WTC11 (cell line): Measurements from ENCODE around the gene SAMM50. TPM values are rescaled to one million over a fixed set of nuclear protein-coding genes. Genes with fewer than 3 reads are reported as not detected.

ENCODE experiments used
- ATAC-seq: fragments of 200-7000 bp; cut with Tn5 transposase; 2 replicates; pipeline ENCODE4 v1.10.0; 2021; ENCODE audit warnings: mild to moderate bottlenecking, moderate library complexity
- CTCF ChIA-PET: fragments of 300-600 bp; sonication (Branson Sonifier 250); formaldehyde crosslinking; loops from one replicate; lab custom pipeline; 2021; ENCODE audit warnings: antibody characterized with exemption; lab: Charles Lee
- POLR2A ChIA-PET: fragments of 350-600 bp; sonication (Branson Sonifier 250); formaldehyde crosslinking; loops from one replicate; lab custom pipeline; 2021; ENCODE audit warnings: antibody characterized with exemption; lab: Charles Lee
- DNase-seq: peaks from one replicate; pipeline ENCODE4 v3.0.0; 2021; ENCODE audit warnings: low spot score
- H3K27ac Mint-ChIP-seq: 2 replicates; pipeline ENCODE4 v1.8.0; 2021; ENCODE audit warnings: mixed read lengths
- H3K27me3 Mint-ChIP-seq: 2 replicates; pipeline ENCODE4 v1.8.0; 2021; ENCODE audit warnings: low read depth, mild to moderate bottlenecking, moderate library complexity, mixed read lengths
- H3K36me3 Mint-ChIP-seq: 2 replicates; pipeline ENCODE4 v1.8.0; 2021; ENCODE audit warnings: mixed read lengths
- H3K4me1 Mint-ChIP-seq: 2 replicates; pipeline ENCODE4 v1.8.0; 2022; ENCODE audit warnings: mixed read lengths
- H3K4me3 Mint-ChIP-seq: 2 replicates; pipeline ENCODE4 v1.8.0; 2021; ENCODE audit warnings: mild to moderate bottlenecking, moderate library complexity, mixed read lengths
- H3K9me3 Mint-ChIP-seq: 2 replicates; pipeline ENCODE4 v1.8.0; 2021; ENCODE audit warnings: mixed read lengths
- AFF4 ChIP-seq: sonication (generic); formaldehyde crosslinking; IDR thresholded peaks from 2 replicates; pipeline ENCODE4 v1.8.1; 2023; ENCODE audit warnings: mild to moderate bottlenecking, missing genetic modification reagents, borderline replicate concordance
- ATF2 ChIP-seq: sonication (generic); formaldehyde crosslinking; IDR thresholded peaks from 2 replicates; pipeline ENCODE4 v1.8.1; 2022; ENCODE audit warnings: low read depth, missing genetic modification reagents, borderline replicate concordance
- CBFB ChIP-seq: sonication (generic); formaldehyde crosslinking; IDR thresholded peaks from 2 replicates; pipeline ENCODE4 v1.8.1; 2022; ENCODE audit warnings: mild to moderate bottlenecking, low read depth, missing genetic modification reagents
- CREM ChIP-seq: sonication (generic); formaldehyde crosslinking; IDR thresholded peaks from 2 replicates; pipeline ENCODE4 v1.8.1; 2022; ENCODE audit warnings: mild to moderate bottlenecking, missing genetic modification reagents, moderate library complexity
- ELF4 ChIP-seq: sonication (generic); formaldehyde crosslinking; IDR thresholded peaks from 2 replicates; pipeline ENCODE4 v1.8.1; 2022; ENCODE audit warnings: low read depth, mild to moderate bottlenecking, moderate library complexity, missing genetic modification reagents
- EMX1 ChIP-seq: fragments of 250-450 bp; sonication (Bioruptor Pico); IDR thresholded peaks from 2 replicates; pipeline ENCODE4 v1.8.0; 2021; ENCODE audit warnings: mild to moderate bottlenecking
- ETV6 ChIP-seq: sonication (generic); formaldehyde crosslinking; IDR thresholded peaks from 2 replicates; pipeline ENCODE4 v1.8.1; 2022; ENCODE audit warnings: mild to moderate bottlenecking, missing genetic modification reagents
- GTF2I ChIP-seq: fragments of 250-450 bp; sonication (Bioruptor Pico); conservative IDR thresholded peaks from 2 replicates; pipeline ENCODE4 v1.4.0; 2021; ENCODE audit warnings: mild to moderate bottlenecking
- JUN ChIP-seq: sonication (generic); formaldehyde crosslinking; IDR thresholded peaks from 2 replicates; pipeline ENCODE4 v1.8.0; 2023; ENCODE audit warnings: mild to moderate bottlenecking, missing genetic modification reagents
- MXD4 ChIP-seq: fragments of 250-450 bp; sonication (Bioruptor Pico); IDR thresholded peaks from 2 replicates; pipeline ENCODE4 v1.8.0; 2021; ENCODE audit warnings: mild to moderate bottlenecking, moderate library complexity, borderline replicate concordance
- NFYB ChIP-seq: sonication (generic); formaldehyde crosslinking; conservative IDR thresholded peaks from 2 replicates; pipeline ENCODE4 v1.8.0; 2022; ENCODE audit warnings: low read depth, missing genetic modification reagents
- NR1H2 ChIP-seq: sonication (generic); formaldehyde crosslinking; IDR thresholded peaks from 2 replicates; pipeline ENCODE4 v1.9.0; 2021; ENCODE audit warnings: mild to moderate bottlenecking, moderate library complexity, missing genetic modification reagents
- NR2C2 ChIP-seq: sonication (generic); formaldehyde crosslinking; IDR thresholded peaks from 2 replicates; pipeline ENCODE4 v1.8.0; 2022; ENCODE audit warnings: mild to moderate bottlenecking, missing genetic modification reagents
- RORB ChIP-seq: fragments of 250-450 bp; sonication (Bioruptor Pico); IDR thresholded peaks from 2 replicates; pipeline ENCODE4 v1.9.0; 2021; ENCODE audit warnings: mild to moderate bottlenecking
- SMAD4 ChIP-seq: sonication (generic); formaldehyde crosslinking; IDR thresholded peaks from 2 replicates; pipeline ENCODE4 v1.8.0; 2022; ENCODE audit warnings: mild to moderate bottlenecking, missing genetic modification reagents
- USF1 ChIP-seq: sonication (generic); formaldehyde crosslinking; IDR thresholded peaks from 2 replicates; pipeline ENCODE4 v1.8.0; 2022; ENCODE audit warnings: mild to moderate bottlenecking, missing genetic modification reagents
- ZBTB21 ChIP-seq: sonication (generic); formaldehyde crosslinking; IDR thresholded peaks from 2 replicates; pipeline ENCODE4 v1.8.1; 2023; ENCODE audit warnings: mild to moderate bottlenecking, missing genetic modification reagents, borderline replicate concordance
- ZNF121 ChIP-seq: sonication (generic); formaldehyde crosslinking; IDR thresholded peaks from 2 replicates; pipeline ENCODE4 v1.8.0; 2023; ENCODE audit warnings: missing genetic modification reagents
- ZNF232 ChIP-seq: sonication (generic); formaldehyde crosslinking; IDR thresholded peaks from 2 replicates; pipeline ENCODE4 v1.8.0; 2022; ENCODE audit warnings: mild to moderate bottlenecking, missing genetic modification reagents
- total RNA-seq: library from RNA; stranded (reverse); gene quantifications from 3 replicates; pipeline ENCODE4 v1.2.3, GENCODE V29; 2021
- TF ChIP-seq, protein P1 (sequence below): sonication (generic); formaldehyde crosslinking; IDR thresholded peaks from 2 replicates; pipeline ENCODE4 v1.8.0; 2023; ENCODE audit warnings: missing genetic modification reagents
- TF ChIP-seq, protein P2 (sequence below): sonication (generic); formaldehyde crosslinking; IDR thresholded peaks from 2 replicates; pipeline ENCODE4 v1.8.1; 2022; ENCODE audit warnings: mild to moderate bottlenecking, missing genetic modification reagents, moderate library complexity, borderline replicate concordance
- TF ChIP-seq, protein P3 (sequence below): sonication (generic); formaldehyde crosslinking; IDR thresholded peaks from 2 replicates; pipeline ENCODE4 v1.8.0; 2022; ENCODE audit warnings: mild to moderate bottlenecking, missing genetic modification reagents
- TF ChIP-seq, protein P4 (sequence below): fragments of 250-450 bp; sonication (Bioruptor Pico); IDR thresholded peaks from 2 replicates; pipeline ENCODE4 v1.9.0; 2021; ENCODE audit warnings: mild to moderate bottlenecking

SAMM50 gene
- total RNA-seq, 1 experiment from 2014 or later: 72.1 TPM

DNA sequence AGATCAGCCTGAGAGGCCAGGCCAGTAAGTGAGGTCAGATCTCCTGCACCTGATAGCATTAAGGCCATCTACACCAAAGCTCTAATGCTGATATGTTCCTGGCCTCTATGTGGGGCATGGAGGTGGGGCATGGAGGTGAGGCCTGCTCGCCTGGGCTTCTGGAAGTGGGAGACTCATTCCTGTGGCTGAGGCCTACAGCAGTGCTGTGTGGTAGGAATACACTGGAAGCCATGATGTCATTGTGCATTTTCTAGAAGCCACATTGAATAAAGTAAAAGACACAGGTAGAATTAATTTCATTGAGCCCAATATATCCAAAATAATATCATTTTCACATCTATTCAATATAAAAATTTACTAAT is 28.9 kb upstream of the SAMM50 start:
- ATAC-seq (no peak), DNase-seq (no peak)
- no peak overlapping the region for H3K4me3 Mint-ChIP-seq
- POLR2A ChIA-PET: no interaction called here
- H3K27ac Mint-ChIP-seq: no peak overlapping the region
- H3K27me3 Mint-ChIP-seq: no peaks in the 10 kb centered on the region
- peaks cover 36% of the 10 kb centered on the region for H3K36me3 Mint-ChIP-seq
- H3K4me1 Mint-ChIP-seq: peaks cover 26% of the 10 kb centered on the region
- H3K9me3 Mint-ChIP-seq: no peaks in the 10 kb centered on the region
- CTCF ChIA-PET: interaction anchor here (1.9 to 8.9 kb wide), 3 partner anchors 20 to 43 kb away, joined by 8 to 65 read pairs (median 37); no protein-coding TSS in a partner anchor
- TF ChIP-seq CBFB (no peak), CREM (CRISPR knock-in tag) (no peak), ZBTB21 (no peak), EMX1 (CRISPR knock-in tag) (no peak)
- TF ChIP-seq, protein P1, sequence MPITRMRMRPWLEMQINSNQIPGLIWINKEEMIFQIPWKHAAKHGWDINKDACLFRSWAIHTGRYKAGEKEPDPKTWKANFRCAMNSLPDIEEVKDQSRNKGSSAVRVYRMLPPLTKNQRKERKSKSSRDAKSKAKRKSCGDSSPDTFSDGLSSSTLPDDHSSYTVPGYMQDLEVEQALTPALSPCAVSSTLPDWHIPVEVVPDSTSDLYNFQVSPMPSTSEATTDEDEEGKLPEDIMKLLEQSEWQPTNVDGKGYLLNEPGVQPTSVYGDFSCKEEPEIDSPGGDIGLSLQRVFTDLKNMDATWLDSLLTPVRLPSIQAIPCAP (CRISPR knock-in tag): no peak

- H3K4me1 Mint-ChIP-seq: peaks cover 11% of the 10 kb centered on the region
- H3K9me3 Mint-ChIP-seq: no peaks in the 10 kb centered on the region
- ATAC-seq (no peak), DNase-seq (no peak)
- ChIA-PET CTCF (interaction anchor here (0.8 to 1.0 kb wide), 2 partner anchors 17 to 45 kb away, joined by 3 read pairs; no protein-coding TSS in a partner anchor), POLR2A (no interaction called here)
- H3K27me3 Mint-ChIP-seq: no peaks in the 10 kb centered on the region
- peaks cover 52% of the 10 kb centered on the region for H3K36me3 Mint-ChIP-seq
- TF ChIP-seq NR1H2 (CRISPR knock-in tag): no peak
- TF ChIP-seq ZNF232 (CRISPR knock-in tag): no peak
- TF ChIP-seq EMX1 (CRISPR knock-in tag): no peak
- TF ChIP-seq, protein P2, sequence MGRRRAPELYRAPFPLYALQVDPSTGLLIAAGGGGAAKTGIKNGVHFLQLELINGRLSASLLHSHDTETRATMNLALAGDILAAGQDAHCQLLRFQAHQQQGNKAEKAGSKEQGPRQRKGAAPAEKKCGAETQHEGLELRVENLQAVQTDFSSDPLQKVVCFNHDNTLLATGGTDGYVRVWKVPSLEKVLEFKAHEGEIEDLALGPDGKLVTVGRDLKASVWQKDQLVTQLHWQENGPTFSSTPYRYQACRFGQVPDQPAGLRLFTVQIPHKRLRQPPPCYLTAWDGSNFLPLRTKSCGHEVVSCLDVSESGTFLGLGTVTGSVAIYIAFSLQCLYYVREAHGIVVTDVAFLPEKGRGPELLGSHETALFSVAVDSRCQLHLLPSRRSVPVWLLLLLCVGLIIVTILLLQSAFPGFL (CRISPR knock-in tag): no peak
- TF ChIP-seq USF1 (CRISPR knock-in tag): no peak
- TF ChIP-seq GTF2I (CRISPR knock-in tag): no peak
- no peak for TF ChIP-seq MXD4 (CRISPR knock-in tag)
- TF ChIP-seq, protein P1 (CRISPR knock-in tag): no peak
- no peak for TF ChIP-seq NR2C2
- TF ChIP-seq, protein P3, sequence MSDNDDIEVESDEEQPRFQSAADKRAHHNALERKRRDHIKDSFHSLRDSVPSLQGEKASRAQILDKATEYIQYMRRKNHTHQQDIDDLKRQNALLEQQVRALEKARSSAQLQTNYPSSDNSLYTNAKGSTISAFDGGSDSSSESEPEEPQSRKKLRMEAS: no peak
- TF ChIP-seq JUN: no peak
- no peak for TF ChIP-seq AFF4 (CRISPR knock-in tag)
- TF ChIP-seq ZNF121 (CRISPR knock-in tag): no peak
- no peak for TF ChIP-seq NFYB
- TF ChIP-seq ATF2: no peak
- TF ChIP-seq SMAD4 (CRISPR knock-in tag): no peak
- no peak for TF ChIP-seq RORB (CRISPR knock-in tag)
- no peak for TF ChIP-seq ETV6 (CRISPR knock-in tag)
- TF ChIP-seq, protein P4, sequence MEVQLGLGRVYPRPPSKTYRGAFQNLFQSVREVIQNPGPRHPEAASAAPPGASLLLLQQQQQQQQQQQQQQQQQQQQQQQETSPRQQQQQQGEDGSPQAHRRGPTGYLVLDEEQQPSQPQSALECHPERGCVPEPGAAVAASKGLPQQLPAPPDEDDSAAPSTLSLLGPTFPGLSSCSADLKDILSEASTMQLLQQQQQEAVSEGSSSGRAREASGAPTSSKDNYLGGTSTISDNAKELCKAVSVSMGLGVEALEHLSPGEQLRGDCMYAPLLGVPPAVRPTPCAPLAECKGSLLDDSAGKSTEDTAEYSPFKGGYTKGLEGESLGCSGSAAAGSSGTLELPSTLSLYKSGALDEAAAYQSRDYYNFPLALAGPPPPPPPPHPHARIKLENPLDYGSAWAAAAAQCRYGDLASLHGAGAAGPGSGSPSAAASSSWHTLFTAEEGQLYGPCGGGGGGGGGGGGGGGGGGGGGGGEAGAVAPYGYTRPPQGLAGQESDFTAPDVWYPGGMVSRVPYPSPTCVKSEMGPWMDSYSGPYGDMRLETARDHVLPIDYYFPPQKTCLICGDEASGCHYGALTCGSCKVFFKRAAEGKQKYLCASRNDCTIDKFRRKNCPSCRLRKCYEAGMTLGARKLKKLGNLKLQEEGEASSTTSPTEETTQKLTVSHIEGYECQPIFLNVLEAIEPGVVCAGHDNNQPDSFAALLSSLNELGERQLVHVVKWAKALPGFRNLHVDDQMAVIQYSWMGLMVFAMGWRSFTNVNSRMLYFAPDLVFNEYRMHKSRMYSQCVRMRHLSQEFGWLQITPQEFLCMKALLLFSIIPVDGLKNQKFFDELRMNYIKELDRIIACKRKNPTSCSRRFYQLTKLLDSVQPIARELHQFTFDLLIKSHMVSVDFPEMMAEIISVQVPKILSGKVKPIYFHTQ: no peak
- no peak for TF ChIP-seq ELF4 (CRISPR knock-in tag)
- no peak overlapping the region for H3K4me3 Mint-ChIP-seq
- no peak overlapping the region for H3K27ac Mint-ChIP-seq
Measured at GRCh38 chr22:43928468-43928867, 26.8 kb upstream of the SAMM50 start.
